Measurements from ENCODE around the gene KLHL22. TPM values are rescaled to one million over a fixed set of nuclear protein-coding genes. Genes with fewer than 3 reads are reported as not detected.
"Not testable (repeated sequence)": the region's sequence is repeated elsewhere in the genome, so short reads cannot be mapped to it uniquely, and the experiment has no call there.

Gene KLHL22
- total RNA-seq, 1 experiment from 2014 or later: 26.5 TPM

DNA sequence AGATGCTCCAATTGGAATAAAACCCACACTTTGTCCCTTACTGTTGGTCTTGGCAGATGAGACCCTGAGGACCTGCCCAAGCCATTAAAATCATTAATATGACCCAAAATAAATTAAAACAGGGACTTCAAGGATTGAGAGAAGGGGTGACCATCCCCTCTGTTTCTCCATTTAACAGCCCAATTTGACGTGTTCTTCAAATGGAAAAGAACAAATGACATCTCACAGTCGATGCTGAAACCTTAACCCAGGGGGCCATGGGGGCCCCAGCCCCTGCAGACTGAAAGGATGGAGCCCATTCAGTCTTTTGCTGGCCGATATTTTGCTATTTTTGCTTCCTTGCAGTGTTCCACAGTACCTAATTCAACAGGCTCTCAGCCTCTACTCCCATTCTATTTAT lies 81.1 kb downstream of the KLHL22 start:
- intact Hi-C loops (cut with micrococcal nuclease; ENCODE audit: unreplicated experiment): loop anchor here (10.0 kb wide), 1 partner anchor 280 kb away; no protein-coding TSS in a partner anchor
- CTCF ChIA-PET: no interaction called here
- Mint-ChIP-seq H3K4me1 (ENCODE audit: low read depth, unreplicated experiment) (no peaks in the 10 kb centered on the region), H3K27me3 (ENCODE audit: unreplicated experiment) (peaks cover 46% of the 10 kb centered on the region), H3K36me3 (ENCODE audit: insufficient read depth, unreplicated experiment) (peaks cover 4% of the 10 kb centered on the region), H3K4me3 (ENCODE audit: low read depth, unreplicated experiment) (no peak overlapping the region), H3K9me3 (ENCODE audit: low read depth, unreplicated experiment) (no peaks in the 10 kb centered on the region), H3K27ac (ENCODE audit: unreplicated experiment) (no peak overlapping the region)
- BruUV-seq (replicated peaks): no TSS peak
- TF ChIP-seq, protein P1, sequence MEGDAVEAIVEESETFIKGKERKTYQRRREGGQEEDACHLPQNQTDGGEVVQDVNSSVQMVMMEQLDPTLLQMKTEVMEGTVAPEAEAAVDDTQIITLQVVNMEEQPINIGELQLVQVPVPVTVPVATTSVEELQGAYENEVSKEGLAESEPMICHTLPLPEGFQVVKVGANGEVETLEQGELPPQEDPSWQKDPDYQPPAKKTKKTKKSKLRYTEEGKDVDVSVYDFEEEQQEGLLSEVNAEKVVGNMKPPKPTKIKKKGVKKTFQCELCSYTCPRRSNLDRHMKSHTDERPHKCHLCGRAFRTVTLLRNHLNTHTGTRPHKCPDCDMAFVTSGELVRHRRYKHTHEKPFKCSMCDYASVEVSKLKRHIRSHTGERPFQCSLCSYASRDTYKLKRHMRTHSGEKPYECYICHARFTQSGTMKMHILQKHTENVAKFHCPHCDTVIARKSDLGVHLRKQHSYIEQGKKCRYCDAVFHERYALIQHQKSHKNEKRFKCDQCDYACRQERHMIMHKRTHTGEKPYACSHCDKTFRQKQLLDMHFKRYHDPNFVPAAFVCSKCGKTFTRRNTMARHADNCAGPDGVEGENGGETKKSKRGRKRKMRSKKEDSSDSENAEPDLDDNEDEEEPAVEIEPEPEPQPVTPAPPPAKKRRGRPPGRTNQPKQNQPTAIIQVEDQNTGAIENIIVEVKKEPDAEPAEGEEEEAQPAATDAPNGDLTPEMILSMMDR (IDR thresholded peaks at IDR 0.05; ENCODE audit: unreplicated experiment): no peak
- DNase-seq: no peak

DNA sequence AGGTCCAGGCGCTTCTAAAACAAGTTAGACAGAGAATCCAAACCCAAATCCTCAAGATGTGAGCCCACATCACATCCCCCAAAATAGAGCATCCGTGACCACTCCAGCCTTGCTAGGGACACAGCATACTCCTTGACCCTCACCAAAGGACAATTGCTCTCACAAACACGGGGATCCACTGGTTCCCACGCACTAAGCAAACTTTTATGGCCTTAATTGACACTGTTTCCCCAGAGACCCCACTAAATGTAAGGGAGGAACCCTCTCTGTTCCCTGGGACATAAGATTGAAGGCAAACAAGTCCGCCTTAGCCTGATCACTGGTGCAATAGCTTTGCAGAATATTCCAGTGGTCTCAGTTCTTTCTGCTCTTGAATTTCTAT lies 81.5 kb downstream of the KLHL22 start:
- TF ChIP-seq, protein P1 (IDR thresholded peaks at IDR 0.05; ENCODE audit: unreplicated experiment): no peak
- CTCF ChIA-PET: no interaction called here
- peaks cover 4% of the 10 kb centered on the region for H3K36me3 Mint-ChIP-seq (ENCODE audit: insufficient read depth, unreplicated experiment)
- no TSS peak for BruUV-seq (replicated peaks)
- H3K4me3 Mint-ChIP-seq (ENCODE audit: low read depth, unreplicated experiment): no peak overlapping the region
- no peaks in the 10 kb centered on the region for H3K4me1 Mint-ChIP-seq (ENCODE audit: low read depth, unreplicated experiment)
- H3K27me3 Mint-ChIP-seq (ENCODE audit: unreplicated experiment): peaks cover 46% of the 10 kb centered on the region
- no peaks in the 10 kb centered on the region for H3K9me3 Mint-ChIP-seq (ENCODE audit: low read depth, unreplicated experiment)
- no peak overlapping the region for H3K27ac Mint-ChIP-seq (ENCODE audit: unreplicated experiment)
- no peak for DNase-seq
- intact Hi-C loops (cut with micrococcal nuclease; ENCODE audit: unreplicated experiment): loop anchor here (10.0 kb wide), 1 partner anchor 281 kb away; no protein-coding TSS in a partner anchor

DNA sequence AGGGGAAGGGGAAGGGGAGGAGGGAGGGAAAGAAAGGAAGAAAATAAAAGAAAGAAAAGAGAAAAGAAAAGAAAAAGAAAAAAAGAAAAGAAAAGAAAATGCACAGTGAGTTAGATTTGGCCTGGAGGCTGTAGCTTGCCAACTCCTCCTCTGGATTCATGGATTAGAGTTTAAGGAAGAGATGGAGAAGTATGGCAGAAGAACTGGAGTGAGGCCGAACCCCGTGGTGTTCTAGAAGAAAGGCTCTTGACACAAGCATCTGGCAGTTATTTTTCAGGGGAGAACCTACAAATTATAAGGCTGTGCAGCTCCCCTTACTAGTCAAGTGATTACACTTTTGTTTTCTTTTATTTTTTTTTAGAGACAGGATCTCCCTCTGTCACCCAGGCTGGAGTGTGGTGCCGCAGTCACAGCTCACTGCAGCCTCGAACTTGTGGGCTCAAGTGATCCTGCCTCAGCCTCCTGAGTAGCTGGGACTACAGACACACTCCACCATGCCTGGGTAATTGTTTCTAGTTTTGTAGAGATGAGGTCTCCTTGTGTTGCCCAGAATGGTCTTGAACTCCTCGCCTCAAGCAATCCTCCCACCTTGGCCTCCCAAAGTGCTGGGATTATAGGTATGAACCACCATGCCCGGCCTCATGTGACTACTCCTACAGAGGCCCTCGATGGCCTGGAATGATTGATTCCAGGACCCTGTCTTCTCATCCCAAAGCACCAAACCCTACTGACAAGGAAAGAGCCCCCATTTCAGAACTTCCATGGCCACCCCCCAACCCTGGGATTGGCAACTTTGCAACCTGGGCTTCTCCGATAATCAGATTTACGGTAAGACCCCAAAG lies 82.2 kb downstream of the KLHL22 start:
- H3K4me3 Mint-ChIP-seq (ENCODE audit: low read depth, unreplicated experiment): no peak overlapping the region

DNA sequence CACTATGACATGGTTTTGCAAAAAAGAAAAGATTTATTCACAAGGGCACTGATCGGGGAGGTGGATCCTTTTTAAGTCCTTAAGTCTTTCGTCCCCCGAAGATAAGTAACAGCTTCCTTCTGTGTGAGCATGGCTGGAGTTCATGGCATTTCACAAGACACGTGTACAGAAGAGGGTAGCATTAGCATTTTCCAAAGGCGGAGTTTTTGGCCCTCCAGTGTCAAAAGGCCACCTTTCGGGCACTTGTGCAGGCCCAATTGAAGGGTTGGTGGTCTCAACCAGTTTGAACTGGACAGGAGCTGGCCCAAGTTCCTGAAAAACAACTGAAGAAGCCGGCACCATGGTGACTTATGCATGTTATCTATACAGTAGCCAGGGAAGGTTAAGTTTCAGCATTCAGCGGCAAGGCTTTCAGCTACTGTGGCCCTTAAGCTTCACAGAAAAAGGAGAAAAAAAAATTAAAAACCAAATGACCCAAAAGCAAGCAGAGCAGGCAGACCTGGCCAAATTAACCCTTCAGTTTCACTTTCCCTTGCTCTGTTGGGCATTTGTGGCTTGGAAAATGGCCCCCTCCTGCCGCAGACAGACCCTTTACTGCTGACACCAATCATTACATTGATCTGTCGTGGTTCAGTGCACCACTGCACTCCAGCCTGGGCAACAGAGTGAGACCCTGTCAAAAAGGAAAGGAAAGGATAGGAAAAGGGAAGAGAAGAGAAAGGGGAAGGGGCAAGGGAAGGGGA lies 83.0 kb downstream of the KLHL22 start:
- Mint-ChIP-seq H3K27ac (ENCODE audit: unreplicated experiment) (no peak overlapping the region), H3K4me3 (ENCODE audit: low read depth, unreplicated experiment) (no peak overlapping the region), H3K36me3 (ENCODE audit: insufficient read depth, unreplicated experiment) (peaks cover 4% of the 10 kb centered on the region), H3K4me1 (ENCODE audit: low read depth, unreplicated experiment) (no peaks in the 10 kb centered on the region), H3K9me3 (ENCODE audit: low read depth, unreplicated experiment) (no peaks in the 10 kb centered on the region), H3K27me3 (ENCODE audit: unreplicated experiment) (peaks cover 46% of the 10 kb centered on the region)
- CTCF ChIA-PET: no interaction called here
- no TSS peak for BruUV-seq (replicated peaks)
- no peak for DNase-seq
- intact Hi-C loops (cut with micrococcal nuclease; ENCODE audit: unreplicated experiment): loop anchor here (10.0 kb wide), 1 partner anchor 282 kb away; no protein-coding TSS in a partner anchor
- TF ChIP-seq, protein P1 (IDR thresholded peaks at IDR 0.05; ENCODE audit: unreplicated experiment): no peak

More for the DNA sequence above, 82.2 kb downstream of the KLHL22 start:
- intact Hi-C loops (cut with micrococcal nuclease; ENCODE audit: unreplicated experiment): loop anchor here (10.0 kb wide), 1 partner anchor 281 kb away; no protein-coding TSS in a partner anchor
- Mint-ChIP-seq H3K27ac (ENCODE audit: unreplicated experiment) (no peak overlapping the region), H3K9me3 (ENCODE audit: low read depth, unreplicated experiment) (no peaks in the 10 kb centered on the region), H3K4me1 (ENCODE audit: low read depth, unreplicated experiment) (no peaks in the 10 kb centered on the region), H3K36me3 (ENCODE audit: insufficient read depth, unreplicated experiment) (peaks cover 4% of the 10 kb centered on the region), H3K27me3 (ENCODE audit: unreplicated experiment) (peaks cover 46% of the 10 kb centered on the region)
- no TSS peak for BruUV-seq (replicated peaks)
- CTCF ChIA-PET: no interaction called here
- DNase-seq: no peak
- TF ChIP-seq, protein P1 (IDR thresholded peaks at IDR 0.05; ENCODE audit: unreplicated experiment): no peak

DNA sequence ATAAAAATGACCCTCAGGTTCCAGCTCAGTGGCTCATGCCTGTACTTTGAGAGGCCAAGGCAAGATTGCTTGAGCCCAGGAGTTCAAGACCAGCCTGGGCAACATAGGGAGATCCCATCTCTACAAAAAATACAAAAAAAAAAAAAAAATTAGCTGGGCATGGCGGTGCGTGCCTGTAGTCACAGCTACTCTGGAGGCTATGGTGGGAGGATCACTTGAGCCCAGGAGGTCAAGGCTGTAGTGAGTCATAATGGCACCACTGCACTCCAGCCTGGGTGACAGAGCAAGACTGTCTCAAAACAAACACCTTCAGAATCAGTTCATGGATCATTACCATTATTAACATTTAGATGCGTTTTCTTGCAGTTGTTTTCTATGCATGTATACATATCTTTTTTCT lies 86.2 kb downstream of the KLHL22 start:
- DNase-seq; H3K9me3 Mint-ChIP-seq (ENCODE audit: low read depth, unreplicated experiment); CTCF ChIA-PET; BruUV-seq (replicated peaks); H3K27ac Mint-ChIP-seq (ENCODE audit: unreplicated experiment); H3K4me3 Mint-ChIP-seq (ENCODE audit: low read depth, unreplicated experiment); H3K36me3 Mint-ChIP-seq (ENCODE audit: insufficient read depth, unreplicated experiment); H3K4me1 Mint-ChIP-seq (ENCODE audit: low read depth, unreplicated experiment); intact Hi-C loops (cut with micrococcal nuclease; ENCODE audit: unreplicated experiment): not testable (repeated sequence)
- H3K27me3 Mint-ChIP-seq (ENCODE audit: unreplicated experiment): peaks cover 28% of the 10 kb centered on the region
